Body of pancreas (tissue), 4 donors: ENCODE measurements around the gene ST3GAL4. TPM values are rescaled to one million over a fixed set of nuclear protein-coding genes. Genes with fewer than 3 reads are reported as not detected.

Experiments
- ATAC-seq: fragments of 150-250 bp; one replicate; pipeline ENCODE4 v1.9.1; 2016
- DNase-seq, 4 donors: peaks; one replicate each; pipeline ENCODE4 v3.0.0-alpha.2; 2019
- H3K27ac ChIP-seq, 4 donors: fragments of 200-600 bp; sonication (generic); 1 replicate in 3 of 4; 2 replicates in 1 of 4; pipeline versions ENCODE4 v1.5.1 to v1.6.1; 2016 to 2019; ENCODE audit warnings: mild to moderate bottlenecking in 1 of 4, mixed read lengths in 1 of 4, moderate library complexity in 1 of 4
- H3K27me3 ChIP-seq, 2 donors: fragments of 200-600 bp; sonication (generic); one replicate each; pipeline ENCODE4 v1.6.0; 2016; ENCODE audit warnings: mild to moderate bottlenecking in 1 of 2
- H3K36me3 ChIP-seq, 2 donors: fragments of 200-600 bp; sonication (generic); replicated peaks in 1 of 2; 2 replicates each; pipeline ENCODE4 v1.5.1; 2016; ENCODE audit warnings: low read depth in 2 of 2; ENCODE audit not compliant: insufficient read depth in 1 of 2
- H3K4me1 ChIP-seq: fragments of 200-600 bp; sonication (generic); one replicate; pipeline ENCODE4 v1.6.0; 2016
- H3K4me3 ChIP-seq, 2 donors: fragments of 200-600 bp; sonication (generic); 1 replicate in 1 of 2; 2 replicates in 1 of 2; pipeline ENCODE4 v1.5.1; 2016 to 2019
- H3K9me3 ChIP-seq, 3 donors: fragments of 200-600 bp; sonication (generic); 1 replicate in 2 of 3; 2 replicates in 1 of 3; pipeline ENCODE4 v1.5.1; 2016
- CTCF ChIP-seq, 7 experiments: fragments of 450-650 bp in 4 of 7; fragments of 200-600 bp in 3 of 7; sonication (generic) in 3 of 7; IDR thresholded peaks; one replicate each; pipeline ENCODE4 v1.5.1; 2016 to 2019; ENCODE audit warnings: antibody characterized with exemption in 7 of 7
- POLR2A ChIP-seq, 3 donors: fragments of 450-650 bp; IDR thresholded peaks; one replicate each; pipeline ENCODE4 v1.6.1; 2016; ENCODE audit warnings: antibody characterized with exemption in 3 of 3, mild to moderate bottlenecking in 2 of 3
- whole genome bisulfite sequencing, 2 donors: methylation state at CpG; one replicate each; pipeline ENCODE4 v1.1.5; 2017; 5-methylcytosine and 5-hydroxymethylcytosine counted together
- intact Hi-C: fragments of 100-400 bp; cut with DNase I; formaldehyde crosslinking; loops from one replicate; pipeline ENCODE4 v1.15.1; 2023
- total RNA-seq, 2 donors: library from RNA; depleted of rRNA; stranded (reverse); fragments of >200 nt; gene quantifications; one replicate each; pipeline ENCODE4 v1.1.0, GENCODE V29; 2016

ST3GAL4 gene
- total RNA-seq, 2 donors from 2014 or later: 7.5 to 14.8 TPM

- Histone ChIP-seq H3K36me3 (no peaks in the 10 kb centered on the region), H3K4me1 (peaks cover 12% of the 10 kb centered on the region), H3K9me3 (no peaks in the 10 kb centered on the region), H3K4me3 (no peak overlapping the region), H3K27ac (no peak overlapping the region), H3K27me3 (no peaks in the 10 kb centered on the region)
- no peak for TF ChIP-seq CTCF (IDR thresholded peaks at IDR 0.05)
- TF ChIP-seq POLR2A (IDR thresholded peaks at IDR 0.05): no peak
- no peak for ATAC-seq
- intact Hi-C loops: no loop called here
- no peak for DNase-seq
- WGBS, 2 donors: 89 to 92% methylated on average over 4 of the region's 4 CpGs
Observed at GRCh38 chr11:126337126-126337473, 18.4 kb upstream of the ST3GAL4 start.

- intact Hi-C loops: no loop called here
- DNase-seq: no peak
Observed at GRCh38 chr11:126337474-126338241, 17.8 kb upstream of the ST3GAL4 start.

GRCh38 chr11:126338346-126339055 is 17.0 kb upstream of the ST3GAL4 start:
- no peak overlapping the region for H3K4me3 ChIP-seq
- ATAC-seq: no peak
- no peak overlapping the region for H3K27ac ChIP-seq
- no peaks in the 10 kb centered on the region for H3K9me3 ChIP-seq
- intact Hi-C loops: no loop called here
- WGBS, 2 donors: 91 to 98% methylated on average over 6 to 7 of the region's 7 CpGs
- no peaks in the 10 kb centered on the region for H3K36me3 ChIP-seq
- no peak for TF ChIP-seq POLR2A (IDR thresholded peaks at IDR 0.05)
- TF ChIP-seq CTCF (IDR thresholded peaks at IDR 0.05): no peak
- H3K4me1 ChIP-seq: peaks cover 12% of the 10 kb centered on the region
- DNase-seq: no peak
- H3K27me3 ChIP-seq: no peaks in the 10 kb centered on the region

More at GRCh38 chr11:126337474-126338241, 17.8 kb upstream of the ST3GAL4 start:
- WGBS, 2 donors: 82 to 86% methylated on average over 8 to 14 of the region's 15 CpGs
- no peak for ATAC-seq
- Histone ChIP-seq H3K27ac (no peak overlapping the region), H3K36me3 (no peaks in the 10 kb centered on the region), H3K4me1 (peaks cover 12% of the 10 kb centered on the region), H3K4me3 (no peak overlapping the region), H3K9me3 (no peaks in the 10 kb centered on the region), H3K27me3 (no peaks in the 10 kb centered on the region)
- no peak for TF ChIP-seq CTCF (IDR thresholded peaks at IDR 0.05)
- TF ChIP-seq POLR2A (IDR thresholded peaks at IDR 0.05): no peak

- no peak for TF ChIP-seq POLR2A (IDR thresholded peaks at IDR 0.05)
- TF ChIP-seq CTCF (IDR thresholded peaks at IDR 0.05): no peak
- ATAC-seq: peak; percentile 38
- H3K9me3 ChIP-seq: no peaks in the 10 kb centered on the region
- H3K36me3 ChIP-seq: no peaks in the 10 kb centered on the region
- H3K4me1 ChIP-seq: peaks cover 12% of the 10 kb centered on the region
- peak overlapping the region in 1 of 4 donors; percentile 17 for H3K27ac ChIP-seq
- no peak for DNase-seq
- intact Hi-C loops: no loop called here
- 76 to 85% methylated on average over 14 to 15 of the region's 15 CpGs for WGBS, 2 donors
- H3K4me3 ChIP-seq: no peak overlapping the region
- H3K27me3 ChIP-seq: no peaks in the 10 kb centered on the region
Observed at GRCh38 chr11:126339073-126339862, 16.2 kb upstream of the ST3GAL4 start.
